ENCODE measurements around the gene SOCS7.

Gene SOCS7

DNA sequence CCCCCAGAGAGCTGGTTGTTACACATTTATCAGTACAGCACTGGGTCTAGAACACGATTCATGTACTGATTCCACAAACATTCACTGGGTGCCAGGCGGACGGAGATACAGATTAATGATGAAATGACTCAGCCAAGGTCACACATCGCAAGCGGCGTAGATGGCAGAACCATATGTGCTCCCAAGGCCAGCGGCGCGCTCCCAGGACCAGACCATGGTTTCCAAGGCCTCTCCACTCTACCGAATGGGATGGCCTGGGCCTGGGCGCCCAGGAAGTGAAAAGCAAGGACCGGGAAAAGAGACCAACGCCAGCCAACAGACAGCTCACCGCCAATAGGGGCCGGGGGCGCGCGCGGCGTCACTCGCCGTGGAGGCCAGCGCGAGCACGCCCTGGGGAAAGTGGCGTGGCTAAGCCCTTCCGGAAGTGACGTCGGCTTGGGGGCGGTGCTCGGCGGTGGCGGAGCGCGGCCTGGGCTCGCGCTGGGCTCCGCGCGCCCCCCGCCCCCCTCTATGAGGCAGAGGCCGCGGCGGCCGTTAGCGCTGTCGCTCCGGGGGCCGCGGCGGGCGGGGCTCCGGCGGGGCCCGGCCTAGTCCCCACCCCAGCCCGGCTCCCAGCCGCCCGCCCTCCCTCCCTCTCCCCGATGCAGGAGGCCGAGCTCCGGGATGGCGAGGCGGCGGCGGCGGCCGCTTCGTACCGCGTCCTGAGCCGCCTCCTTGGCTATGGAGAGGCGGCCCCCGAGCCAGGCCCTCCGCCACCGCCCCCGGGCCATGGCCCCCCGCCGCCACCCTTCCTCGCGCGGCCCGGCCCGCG is at the start of gene SOCS7:
TSS of gene SOCS7 (plus strand) at position 433 of the 811 bp plus-strand sequence. CDS start at position 642, 209 bp downstream.
- peak; percentile 95 to 97 for DNase-seq (ENCODE audit: low read depth in 1 of 2, low spot score in 1 of 2)
- in situ Hi-C loops (cut with HindIII; ENCODE audit: low pct_unique_long_range_greater_than_20kb, low sequenced_read_pairs), result no loop called here
- TF ChIP-seq JUND (IDR thresholded peaks at IDR 0.05; ENCODE audit: low read depth), result no peak

DNA sequence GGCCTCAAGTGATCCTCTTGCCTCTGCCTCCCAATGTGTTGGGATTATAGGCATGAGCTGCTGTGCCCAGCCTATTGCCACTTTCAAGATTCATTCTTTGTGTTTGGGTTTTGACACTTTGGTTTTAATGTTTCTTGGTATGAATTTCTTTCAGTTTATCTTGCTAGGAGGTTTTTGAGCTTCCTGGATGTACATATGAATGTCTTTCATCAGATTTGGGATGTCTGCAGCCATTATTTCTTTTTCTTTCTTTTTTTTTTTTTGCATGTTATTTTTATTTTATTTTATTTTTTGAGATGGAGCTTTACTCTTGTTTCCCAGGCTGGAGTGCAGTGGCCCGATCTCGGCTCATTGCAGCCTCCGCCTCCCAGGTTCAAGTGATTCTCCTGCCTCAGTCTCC is 36.1 kb upstream of the SOCS7 start:
- in situ Hi-C loops (cut with HindIII; ENCODE audit: low pct_unique_long_range_greater_than_20kb, low sequenced_read_pairs), result no loop called here
- no peak for TF ChIP-seq JUND (IDR thresholded peaks at IDR 0.05; ENCODE audit: low read depth)
- no peak for DNase-seq (ENCODE audit: low read depth in 1 of 2, low spot score in 1 of 2)

DNA sequence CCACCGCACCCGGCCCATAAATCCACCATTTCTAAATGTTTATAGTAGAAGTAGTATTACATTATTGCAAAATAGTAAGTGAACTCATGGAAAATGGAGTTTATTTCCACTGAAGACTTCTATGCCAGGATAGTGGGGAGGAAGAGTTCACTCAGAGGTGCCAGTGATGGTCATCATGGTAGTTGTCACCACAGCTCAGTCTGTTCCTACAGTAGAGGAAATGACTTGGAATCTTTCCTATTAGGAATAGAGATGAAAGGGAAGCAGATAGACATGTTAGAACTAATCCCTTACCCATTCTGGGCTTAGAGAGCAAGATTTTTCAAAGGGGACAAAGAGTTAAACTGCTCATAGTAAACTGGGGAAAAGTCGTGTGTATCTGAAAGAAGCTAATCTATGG is 34.6 kb upstream of the SOCS7 start:
- no peak for DNase-seq (ENCODE audit: low read depth in 1 of 2, low spot score in 1 of 2)
- no peak for TF ChIP-seq JUND (IDR thresholded peaks at IDR 0.05; ENCODE audit: low read depth)
- in situ Hi-C loops (cut with HindIII; ENCODE audit: low pct_unique_long_range_greater_than_20kb, low sequenced_read_pairs), result no loop called here

- peak; percentile 80 to 100 for DNase-seq (ENCODE audit: low read depth in 1 of 2, low spot score in 1 of 2)
- in situ Hi-C loops (cut with HindIII; ENCODE audit: low pct_unique_long_range_greater_than_20kb, low sequenced_read_pairs), result no loop called here
- TF ChIP-seq JUND (IDR thresholded peaks at IDR 0.05; ENCODE audit: low read depth), result no peak
These were observed 31.2 kb upstream of the SOCS7 start for GRCh38 chr17:38320482-38320881.

GRCh38 chr17:38322156-38322779 is 29.4 kb upstream of the SOCS7 start:
- DNase-seq (ENCODE audit: low read depth in 1 of 2, low spot score in 1 of 2), result peak; percentile 43 to 78
- in situ Hi-C loops (cut with HindIII; ENCODE audit: low pct_unique_long_range_greater_than_20kb, low sequenced_read_pairs), result no loop called here
- TF ChIP-seq JUND (IDR thresholded peaks at IDR 0.05; ENCODE audit: low read depth), result no peak

DNA sequence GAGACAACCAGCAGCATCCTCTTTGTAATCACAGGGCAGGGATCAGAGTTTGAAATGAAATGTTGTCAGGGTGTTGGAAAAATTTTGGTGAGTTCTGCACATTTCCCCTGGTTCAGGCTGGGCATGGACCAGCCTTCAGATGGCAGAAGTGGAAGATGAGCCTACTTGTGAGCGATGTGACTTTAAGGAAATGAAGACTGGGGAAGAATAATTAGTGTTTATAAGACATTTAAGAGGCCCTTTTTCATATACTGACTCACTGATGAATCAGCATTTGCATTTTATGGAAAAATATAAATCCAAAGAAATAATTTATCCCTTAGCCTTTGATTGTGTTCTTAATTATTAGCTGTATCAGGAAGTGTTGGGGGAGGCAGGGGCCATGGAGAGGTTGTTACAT is 28.7 kb upstream of the SOCS7 start:
- TF ChIP-seq JUND (IDR thresholded peaks at IDR 0.05; ENCODE audit: low read depth), result no peak
- in situ Hi-C loops (cut with HindIII; ENCODE audit: low pct_unique_long_range_greater_than_20kb, low sequenced_read_pairs), result no loop called here
- DNase-seq (ENCODE audit: low read depth in 1 of 2, low spot score in 1 of 2), result no peak

DNA sequence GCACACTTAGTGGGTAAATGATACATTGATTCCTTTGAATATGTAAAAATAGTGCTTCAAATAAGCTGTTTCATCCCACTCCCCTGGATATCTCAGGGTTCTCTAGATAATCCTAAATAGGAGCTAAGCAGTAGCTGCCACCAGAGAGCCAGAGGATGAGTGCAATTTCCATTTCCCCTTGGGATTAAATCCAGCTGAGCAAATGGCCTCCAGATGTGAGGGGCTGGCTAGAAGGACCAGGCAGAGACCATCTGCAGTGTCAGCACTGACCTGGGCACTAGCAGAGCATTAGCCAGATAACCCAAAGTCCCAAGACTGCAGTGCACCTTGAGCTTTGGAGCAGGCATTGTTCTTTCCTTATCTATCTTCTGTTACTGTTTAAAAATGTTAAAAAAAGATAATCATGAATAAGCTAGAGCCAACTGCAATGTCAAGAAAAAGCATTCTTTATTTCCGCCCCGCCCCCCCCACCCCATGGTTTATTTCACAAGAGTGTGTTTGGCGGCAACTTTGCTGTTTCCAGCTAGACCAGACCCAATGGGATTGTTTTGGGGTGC is 27.4 kb upstream of the SOCS7 start:
- TF ChIP-seq JUND (IDR thresholded peaks at IDR 0.05; ENCODE audit: low read depth), result no peak
- in situ Hi-C loops (cut with HindIII; ENCODE audit: low pct_unique_long_range_greater_than_20kb, low sequenced_read_pairs), result no loop called here
- no peak for DNase-seq (ENCODE audit: low read depth in 1 of 2, low spot score in 1 of 2)

- DNase-seq (ENCODE audit: low read depth in 1 of 2, low spot score in 1 of 2), result no peak
- TF ChIP-seq JUND (IDR thresholded peaks at IDR 0.05; ENCODE audit: low read depth), result no peak
- in situ Hi-C loops (cut with HindIII; ENCODE audit: low pct_unique_long_range_greater_than_20kb, low sequenced_read_pairs), result no loop called here
These were observed 26.9 kb upstream of the SOCS7 start for GRCh38 chr17:38324772-38325171.

- in situ Hi-C loops (cut with HindIII; ENCODE audit: low pct_unique_long_range_greater_than_20kb, low sequenced_read_pairs), result no loop called here
- DNase-seq (ENCODE audit: low read depth in 1 of 2, low spot score in 1 of 2), result no peak
- no peak for TF ChIP-seq JUND (IDR thresholded peaks at IDR 0.05; ENCODE audit: low read depth)
These were observed 26.3 kb upstream of the SOCS7 start for GRCh38 chr17:38325221-38325851.

DNA sequence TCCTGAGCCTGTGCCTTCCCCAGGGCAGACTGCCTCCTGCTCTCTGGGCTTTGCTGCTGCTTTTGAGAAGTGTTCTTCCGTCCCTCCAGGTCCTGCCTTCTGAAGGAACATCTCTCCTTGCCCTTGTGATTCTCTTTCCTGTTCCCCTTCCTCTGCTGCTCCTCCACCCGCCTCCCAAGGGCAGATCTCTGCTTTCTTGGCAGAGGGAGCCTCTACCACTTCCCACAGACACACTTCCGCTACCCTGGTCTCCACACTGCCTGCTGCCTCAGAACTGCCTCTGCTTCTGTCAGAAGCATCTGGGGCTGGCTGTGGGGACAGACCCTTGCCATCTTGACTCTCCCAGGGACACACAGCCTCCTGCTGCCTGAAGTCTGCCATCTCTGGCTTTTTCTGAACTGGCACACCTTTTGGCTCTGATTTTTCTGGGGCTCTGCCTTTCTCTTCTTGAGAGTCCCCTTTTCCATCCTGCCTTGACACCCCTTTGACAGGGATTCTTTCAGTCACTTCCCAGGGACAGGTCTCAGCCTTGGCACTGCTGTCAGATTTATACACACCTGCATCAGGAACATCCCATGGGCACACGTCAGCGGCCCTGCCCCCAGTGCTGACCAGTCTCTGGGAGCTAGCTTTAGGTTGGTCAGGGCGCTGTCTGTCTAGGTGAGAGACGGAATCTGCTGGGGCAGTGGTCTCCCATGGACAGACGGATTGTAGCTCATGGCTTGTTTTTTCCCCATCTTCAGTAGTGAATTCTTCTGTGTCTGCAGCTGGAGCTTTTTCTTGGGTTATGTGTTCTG is 24.4 kb upstream of the SOCS7 start:
- no peak for TF ChIP-seq JUND (IDR thresholded peaks at IDR 0.05; ENCODE audit: low read depth)
- in situ Hi-C loops (cut with HindIII; ENCODE audit: low pct_unique_long_range_greater_than_20kb, low sequenced_read_pairs), result no loop called here
- no peak for DNase-seq (ENCODE audit: low read depth in 1 of 2, low spot score in 1 of 2)

- TF ChIP-seq JUND (IDR thresholded peaks at IDR 0.05; ENCODE audit: low read depth), result no peak
- in situ Hi-C loops (cut with HindIII; ENCODE audit: low pct_unique_long_range_greater_than_20kb, low sequenced_read_pairs), result no loop called here
- no peak for DNase-seq (ENCODE audit: low read depth in 1 of 2, low spot score in 1 of 2)
These were observed 23.7 kb upstream of the SOCS7 start for GRCh38 chr17:38327936-38328335.

DNA sequence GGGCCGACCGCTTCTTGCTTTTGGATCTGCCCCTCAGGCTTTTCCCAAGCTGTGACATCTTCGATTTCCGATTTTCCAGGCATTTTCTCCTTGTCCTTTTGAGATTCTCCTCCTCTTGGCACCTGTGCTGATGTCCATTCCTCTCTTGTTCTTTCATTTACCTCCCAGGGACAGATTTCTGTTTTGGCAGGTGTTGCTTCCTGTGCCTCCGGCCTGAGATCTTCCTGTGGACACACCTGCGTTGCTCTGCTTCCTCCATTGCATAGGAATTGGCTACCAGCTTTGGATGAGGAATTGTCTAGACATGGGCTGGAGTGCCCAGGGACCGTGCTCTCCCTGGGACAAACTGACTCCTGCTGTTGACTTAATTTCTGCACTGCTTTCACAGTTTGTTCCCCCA is 23.0 kb upstream of the SOCS7 start:
- no peak for DNase-seq (ENCODE audit: low read depth in 1 of 2, low spot score in 1 of 2)
- in situ Hi-C loops (cut with HindIII; ENCODE audit: low pct_unique_long_range_greater_than_20kb, low sequenced_read_pairs), result no loop called here
- TF ChIP-seq JUND (IDR thresholded peaks at IDR 0.05; ENCODE audit: low read depth), result no peak

Measured in T47D (cell line).